22Rv1 (cell line): ENCODE data around the gene CD99L2.

Experiments used
- ZFX ChIP-seq: fragments of 450-650 bp; IDR thresholded peaks from 2 replicates; pipeline ENCODE4 v1.6.1; 2017; ENCODE audit warnings: antibody characterized with exemption, borderline replicate concordance
- TF ChIP-seq, protein P1 (sequence below): fragments of 450-650 bp; IDR thresholded peaks from 2 replicates; pipeline ENCODE4 v1.5.1; 2017; ENCODE audit warnings: mild to moderate bottlenecking

DNA sequence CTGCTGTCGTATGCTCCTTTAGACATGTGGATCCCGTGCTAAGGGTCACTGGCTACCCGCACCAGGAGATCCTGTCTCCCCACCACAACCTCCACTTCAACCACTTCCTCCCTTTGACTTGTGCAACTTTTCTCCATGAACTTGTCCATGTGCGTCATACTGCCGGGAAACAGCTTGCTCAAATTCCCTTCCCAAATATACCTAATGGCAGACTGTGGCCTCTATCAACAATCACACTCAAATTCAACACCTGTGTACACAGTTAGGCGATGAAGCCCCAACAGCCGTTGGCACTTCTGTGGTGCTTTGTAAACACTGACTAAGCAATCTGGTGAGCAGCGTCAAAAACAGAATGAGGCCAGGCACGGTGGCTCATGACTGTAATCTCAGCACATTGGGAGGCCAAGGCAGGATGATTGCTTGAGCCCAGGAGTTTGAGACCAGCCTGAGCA lies 49.5 kb downstream of the CD99L2 start:
- TF ChIP-seq, protein P1, sequence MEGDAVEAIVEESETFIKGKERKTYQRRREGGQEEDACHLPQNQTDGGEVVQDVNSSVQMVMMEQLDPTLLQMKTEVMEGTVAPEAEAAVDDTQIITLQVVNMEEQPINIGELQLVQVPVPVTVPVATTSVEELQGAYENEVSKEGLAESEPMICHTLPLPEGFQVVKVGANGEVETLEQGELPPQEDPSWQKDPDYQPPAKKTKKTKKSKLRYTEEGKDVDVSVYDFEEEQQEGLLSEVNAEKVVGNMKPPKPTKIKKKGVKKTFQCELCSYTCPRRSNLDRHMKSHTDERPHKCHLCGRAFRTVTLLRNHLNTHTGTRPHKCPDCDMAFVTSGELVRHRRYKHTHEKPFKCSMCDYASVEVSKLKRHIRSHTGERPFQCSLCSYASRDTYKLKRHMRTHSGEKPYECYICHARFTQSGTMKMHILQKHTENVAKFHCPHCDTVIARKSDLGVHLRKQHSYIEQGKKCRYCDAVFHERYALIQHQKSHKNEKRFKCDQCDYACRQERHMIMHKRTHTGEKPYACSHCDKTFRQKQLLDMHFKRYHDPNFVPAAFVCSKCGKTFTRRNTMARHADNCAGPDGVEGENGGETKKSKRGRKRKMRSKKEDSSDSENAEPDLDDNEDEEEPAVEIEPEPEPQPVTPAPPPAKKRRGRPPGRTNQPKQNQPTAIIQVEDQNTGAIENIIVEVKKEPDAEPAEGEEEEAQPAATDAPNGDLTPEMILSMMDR: no peak
- no peak for TF ChIP-seq ZFX
